H9 (cell line): ENCODE results near the gene ADTRP. TPM values are rescaled to one million over a fixed set of nuclear protein-coding genes. Genes with fewer than 3 reads are reported as not detected.

Source experiments
- DNase-seq: peaks from one replicate; pipeline ENCODE4 v3.0.0-alpha.2; 2017
- H2AFZ ChIP-seq: one replicate; pipeline ENCODE4 v1.6.1; 2013; ENCODE audit warnings: mild to moderate bottlenecking, low read length, control low read depth, moderate library complexity
- H2AK5ac ChIP-seq: 2 replicates; pipeline ENCODE4 v1.6.1; 2013; ENCODE audit warnings: low read length, control low read depth, mixed read lengths; ENCODE audit not compliant: insufficient read length
- H2BK120ac ChIP-seq: one replicate; pipeline ENCODE4 v1.6.1; 2013; ENCODE audit warnings: low read depth, mild to moderate bottlenecking, low read length, control low read depth, inconsistent platforms; ENCODE audit not compliant: poor library complexity, severe bottlenecking
- H2BK12ac ChIP-seq: 2 replicates; pipeline ENCODE4 v1.6.1; 2013; ENCODE audit warnings: low read length, control low read depth, mixed read lengths, low read depth; ENCODE audit not compliant: insufficient read length
- H2BK15ac ChIP-seq: 2 replicates; pipeline ENCODE4 v1.6.1; 2013; ENCODE audit warnings: low read depth, low read length, control low read depth
- H2BK20ac ChIP-seq: one replicate; pipeline ENCODE4 v1.6.1; 2013; ENCODE audit warnings: low read depth, mild to moderate bottlenecking, low read length, control low read depth, inconsistent platforms; ENCODE audit not compliant: poor library complexity, severe bottlenecking
- H2BK5ac ChIP-seq: 2 replicates; pipeline ENCODE4 v1.6.1; 2013; ENCODE audit warnings: low read length, control low read depth, mixed read lengths; ENCODE audit not compliant: insufficient read length
- H3K14ac ChIP-seq: 2 replicates; pipeline ENCODE4 v1.6.1; 2013; ENCODE audit warnings: low read length, control low read depth; ENCODE audit not compliant: insufficient read depth
- H3K18ac ChIP-seq: 2 replicates; pipeline ENCODE4 v1.6.1; 2013; ENCODE audit warnings: low read depth, mild to moderate bottlenecking, mixed read lengths, low read length, control low read depth; ENCODE audit not compliant: insufficient read length
- H3K23ac ChIP-seq: 2 replicates; pipeline ENCODE4 v1.6.1; 2013; ENCODE audit warnings: low read length, control low read depth, mixed read lengths, low read depth; ENCODE audit not compliant: insufficient read length
- H3K23me2 ChIP-seq: 2 replicates; pipeline ENCODE4 v1.6.1; 2013; ENCODE audit warnings: low read depth, mild to moderate bottlenecking, mixed read lengths, low read length, control low read depth; ENCODE audit not compliant: insufficient read length, poor library complexity, severe bottlenecking
- H3K27ac ChIP-seq: 2 replicates; pipeline ENCODE4 v1.5.1; 2013; ENCODE audit warnings: low read length, control low read depth, mixed read lengths, low read depth; ENCODE audit not compliant: insufficient read length
- H3K27me3 ChIP-seq: 2 replicates; pipeline ENCODE4 v1.6.1; 2013; ENCODE audit warnings: low read length, control low read depth, inconsistent platforms; ENCODE audit not compliant: insufficient read depth
- H3K4ac ChIP-seq: 2 replicates; pipeline ENCODE4 v1.6.1; 2013; ENCODE audit warnings: low read depth, mild to moderate bottlenecking, control low read depth, inconsistent platforms, low read length, moderate library complexity
- H3K4me1 ChIP-seq: 2 replicates; pipeline ENCODE4 v1.6.1; 2013; ENCODE audit warnings: low read length, control low read depth, inconsistent platforms; ENCODE audit not compliant: insufficient read depth
- H3K4me2 ChIP-seq: 2 replicates; pipeline ENCODE4 v1.6.1; 2013; ENCODE audit warnings: low read length, control low read depth, mixed read lengths; ENCODE audit not compliant: insufficient read length, insufficient read depth
- H3K56ac ChIP-seq: 2 replicates; pipeline ENCODE4 v1.6.1; 2013; ENCODE audit warnings: low read depth, mild to moderate bottlenecking, mixed read lengths, low read length, control low read depth; ENCODE audit not compliant: insufficient read length
- H3K79me1 ChIP-seq: 2 replicates; pipeline ENCODE4 v1.6.1; 2013; ENCODE audit warnings: low read depth, mild to moderate bottlenecking, moderate library complexity, low read length, control low read depth, inconsistent platforms; ENCODE audit not compliant: insufficient read depth, poor library complexity, severe bottlenecking
- H3K79me2 ChIP-seq: 2 replicates; pipeline ENCODE4 v1.6.1; 2013; ENCODE audit warnings: low read length, control low read depth, inconsistent platforms; ENCODE audit not compliant: insufficient read depth
- H3K9ac ChIP-seq: 2 replicates; pipeline ENCODE4 v1.6.1; 2013; ENCODE audit warnings: low read length, control low read depth, mixed read lengths; ENCODE audit not compliant: insufficient read length; ENCODE audit errors: extremely low read depth
- H3K9me3 ChIP-seq: one replicate; pipeline ENCODE4 v1.6.1; 2013; ENCODE audit warnings: low read depth, low read length, inconsistent platforms; ENCODE audit not compliant: control insufficient read depth
- H3T11ph ChIP-seq: one replicate; pipeline ENCODE4 v1.6.1; 2013; ENCODE audit warnings: mild to moderate bottlenecking, low read length, control low read depth, inconsistent platforms
- H4K20me1 ChIP-seq: one replicate; pipeline ENCODE4 v1.6.1; 2013; ENCODE audit not compliant: control insufficient read depth, insufficient read length, insufficient read depth
- H4K5ac ChIP-seq: 2 replicates; pipeline ENCODE4 v1.6.1; 2013; ENCODE audit warnings: low read depth, mild to moderate bottlenecking, mixed read lengths, low read length, control low read depth; ENCODE audit not compliant: insufficient read length
- H4K8ac ChIP-seq: replicated peaks from 2 replicates; pipeline ENCODE4 v1.6.1; 2013; ENCODE audit warnings: low read length, control low read depth, mixed read lengths, low read depth; ENCODE audit not compliant: insufficient read length
- H4K91ac ChIP-seq: 2 replicates; pipeline ENCODE4 v1.6.1; 2013; ENCODE audit warnings: low read depth, mild to moderate bottlenecking, moderate library complexity, mixed read lengths, low read length, control low read depth; ENCODE audit not compliant: insufficient read length
- H3K27ac Mint-ChIP-seq, 3 experiments: 2 replicates in 2 of 3; 3 replicates in 1 of 3; pipeline ENCODE4 v1.8.0; 2020 to 2021; ENCODE audit warnings: mixed read lengths in 3 of 3, mild to moderate bottlenecking in 1 of 3, moderate library complexity in 1 of 3
- H3K27me3 Mint-ChIP-seq: 2 replicates; pipeline ENCODE4 v1.8.0; 2021; ENCODE audit warnings: low read depth, mild to moderate bottlenecking, moderate library complexity, mixed read lengths
- H3K36me3 Mint-ChIP-seq, 3 experiments: 2 replicates in 2 of 3; 3 replicates in 1 of 3; pipeline ENCODE4 v1.8.0; 2020 to 2021; ENCODE audit warnings: low read depth in 3 of 3, mixed read lengths in 3 of 3; ENCODE audit not compliant: insufficient read depth in 1 of 3
- H3K4me1 Mint-ChIP-seq, 2 experiments: 2 replicates each; pipeline ENCODE4 v1.8.0; 2020; ENCODE audit warnings: mixed read lengths in 2 of 2
- H3K4me3 Mint-ChIP-seq, 2 experiments: 2 replicates in 1 of 2; 3 replicates in 1 of 2; pipeline ENCODE4 v1.8.0; 2020 to 2021; ENCODE audit warnings: mild to moderate bottlenecking in 2 of 2, mixed read lengths in 2 of 2, moderate library complexity in 1 of 2
- H3K9me3 Mint-ChIP-seq, 2 experiments: 2 replicates in 1 of 2; 3 replicates in 1 of 2; pipeline ENCODE4 v1.8.0; 2020; ENCODE audit warnings: mild to moderate bottlenecking in 2 of 2, mixed read lengths in 2 of 2, moderate library complexity in 1 of 2
- WGBS: extraction: QIAGEN DNeasy Blood & Tissue Kit; methylation state at CpG from one replicate; pipeline ENCODE4 v1.1.7; 2013; ENCODE audit warnings: missing lambda C conversion rate, low lambda C conversion rate, mixed read lengths; ENCODE audit not compliant: insufficient read length; ENCODE audit errors: extremely low coverage; 5-methylcytosine and 5-hydroxymethylcytosine counted together
- total RNA-seq: library from RNA; stranded (reverse); gene quantifications from 2 replicates; pipeline ENCODE4 v1.2.1, GENCODE V29; 2021
- TF ChIP-seq, protein P1 (sequence below): fragments of 200-600 bp; sonication (generic); conservative IDR thresholded peaks from 3 replicates; pipeline ENCODE4 v1.8.0; 2021; ENCODE audit warnings: antibody characterized with exemption, mild to moderate bottlenecking

Gene ADTRP
- total RNA-seq, 1 experiment from 2014 or later: not detected

DNA sequence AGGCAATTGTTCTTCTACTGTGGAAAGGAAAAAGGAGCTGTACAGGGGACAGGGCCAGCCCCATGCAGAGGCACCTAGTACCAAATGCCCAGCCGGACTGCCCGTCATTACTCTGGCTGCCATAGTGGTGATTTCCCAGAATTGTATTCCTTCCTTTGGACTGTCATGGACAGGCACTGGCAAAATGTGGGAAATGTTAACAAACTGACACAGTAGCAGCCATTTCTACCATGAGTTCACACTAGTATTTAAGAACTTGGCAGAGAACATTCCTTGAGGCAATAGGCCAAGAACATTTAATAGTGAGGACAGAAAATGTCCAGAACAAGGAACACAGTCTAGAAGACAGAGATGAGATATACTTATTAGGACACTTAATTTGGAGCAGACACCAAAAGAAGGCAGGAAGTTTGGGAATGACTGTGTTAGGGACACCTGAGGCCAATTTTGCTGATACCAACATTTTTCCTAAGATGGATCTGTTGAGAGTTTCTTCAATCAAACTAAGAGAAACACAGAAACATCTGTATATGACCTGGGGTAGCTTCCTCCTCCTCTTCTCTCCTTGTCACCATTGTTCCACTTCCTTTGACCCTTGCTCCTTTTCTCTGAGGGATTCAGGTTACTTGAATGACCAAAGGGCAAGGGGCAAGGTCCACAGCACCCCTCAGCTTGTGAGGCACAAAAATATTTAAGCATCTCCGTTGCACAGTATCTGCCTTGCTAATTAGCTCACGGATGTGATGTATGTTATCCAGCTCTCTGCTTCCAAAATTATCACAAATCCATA lies 14.9 kb downstream of the ADTRP start:
- Histone ChIP-seq H3K79me2 (no peaks in the 10 kb centered on the region), H3K18ac (no peak overlapping the region), H4K20me1 (no peaks in the 10 kb centered on the region), H4K5ac (no peak overlapping the region), H3K56ac (no peak overlapping the region), H3K14ac (no peak overlapping the region), H4K91ac (no peak overlapping the region), H2AFZ (no peak overlapping the region), H2AK5ac (no peak overlapping the region), H2BK5ac (no peak overlapping the region), H3K23me2 (no peaks in the 10 kb centered on the region), H2BK15ac (no peak overlapping the region), H3K4ac (no peak overlapping the region), H2BK20ac (no peak overlapping the region), H3K23ac (no peak overlapping the region), H3K4me2 (no peak overlapping the region), H3K27me3 (no peaks in the 10 kb centered on the region), H4K8ac (no peak overlapping the region), H2BK12ac (no peak overlapping the region), H3K79me1 (no peaks in the 10 kb centered on the region), H3K27ac (no peak overlapping the region), H3T11ph (no peak overlapping the region), H3K4me1 (peaks cover 12% of the 10 kb centered on the region), H3K9ac (no peak overlapping the region), H3K9me3 (no peaks in the 10 kb centered on the region), H2BK120ac (no peak overlapping the region)
- TF ChIP-seq, protein P1, sequence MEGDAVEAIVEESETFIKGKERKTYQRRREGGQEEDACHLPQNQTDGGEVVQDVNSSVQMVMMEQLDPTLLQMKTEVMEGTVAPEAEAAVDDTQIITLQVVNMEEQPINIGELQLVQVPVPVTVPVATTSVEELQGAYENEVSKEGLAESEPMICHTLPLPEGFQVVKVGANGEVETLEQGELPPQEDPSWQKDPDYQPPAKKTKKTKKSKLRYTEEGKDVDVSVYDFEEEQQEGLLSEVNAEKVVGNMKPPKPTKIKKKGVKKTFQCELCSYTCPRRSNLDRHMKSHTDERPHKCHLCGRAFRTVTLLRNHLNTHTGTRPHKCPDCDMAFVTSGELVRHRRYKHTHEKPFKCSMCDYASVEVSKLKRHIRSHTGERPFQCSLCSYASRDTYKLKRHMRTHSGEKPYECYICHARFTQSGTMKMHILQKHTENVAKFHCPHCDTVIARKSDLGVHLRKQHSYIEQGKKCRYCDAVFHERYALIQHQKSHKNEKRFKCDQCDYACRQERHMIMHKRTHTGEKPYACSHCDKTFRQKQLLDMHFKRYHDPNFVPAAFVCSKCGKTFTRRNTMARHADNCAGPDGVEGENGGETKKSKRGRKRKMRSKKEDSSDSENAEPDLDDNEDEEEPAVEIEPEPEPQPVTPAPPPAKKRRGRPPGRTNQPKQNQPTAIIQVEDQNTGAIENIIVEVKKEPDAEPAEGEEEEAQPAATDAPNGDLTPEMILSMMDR: no peak
- peaks cover 0 to 2% (median 0%) of the 10 kb centered on the region in 3 experiments; a peak in 1 of 7 replicates for H3K36me3 Mint-ChIP-seq
- peaks cover 45 to 53% of the 10 kb centered on the region in 2 experiments for H3K4me1 Mint-ChIP-seq
- H3K4me3 Mint-ChIP-seq: no peak overlapping the region
- no peak overlapping the region for H3K27ac Mint-ChIP-seq
- H3K9me3 Mint-ChIP-seq: no peaks in the 10 kb centered on the region
- H3K27me3 Mint-ChIP-seq: no peaks in the 10 kb centered on the region
- DNase-seq: no peak
- WGBS: no CpG with 5 or more reads among the region's 4 CpGs
